Measurements from ENCODE around the gene SAMD5.

GRCh38 chr6:147468634-147469033 is 39.9 kb upstream of the SAMD5 start:
- TF ChIP-seq EZH2 (IDR thresholded peaks at IDR 0.05; ENCODE audit: insufficient read depth, poor library complexity, severe bottlenecking) (no peak), EZH2phosphoT487 (IDR thresholded peaks at IDR 0.05; ENCODE audit: insufficient read depth, low read depth) (no peak)
